ENCODE measurements around the gene SLC22A2. TPM values are rescaled to one million over a fixed set of nuclear protein-coding genes. Genes with fewer than 3 reads are reported as not detected.
A peak's percentile ranks its signal among the peaks of the same experiment; 100 is the strongest.

The SLC22A2 gene
- polyA plus RNA-seq, 4 donors, result 0.04 TPM; not detected in 3

DNA sequence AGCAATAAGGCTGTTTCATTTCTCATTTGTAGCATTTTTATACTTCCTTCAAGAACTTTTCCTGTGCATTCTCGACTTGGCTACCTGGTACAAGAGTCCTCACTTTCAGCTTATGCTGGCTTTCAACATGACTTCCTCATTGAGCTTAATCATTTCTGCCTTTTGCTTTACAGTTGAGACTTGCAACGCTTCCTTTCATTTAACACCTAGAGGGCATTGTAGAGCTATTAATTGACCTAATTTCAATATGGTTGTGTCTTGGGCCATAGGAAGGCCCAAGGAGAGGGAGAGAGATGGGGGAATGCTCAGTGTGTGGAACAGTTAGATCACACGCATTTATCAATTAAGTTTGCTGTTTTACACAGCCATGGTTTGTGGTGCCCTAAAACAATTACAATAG is 37.2 kb downstream of the SLC22A2 start:
- peaks cover 0 to 5% of the 10 kb centered on the region in 2 donors for H3K9me3 ChIP-seq (ENCODE audit: control insufficient read depth in 2 of 2, insufficient read depth in 1 of 2, low read depth in 1 of 2, low read length in 1 of 2)
- H3K4me3 ChIP-seq (ENCODE audit: low read depth in 1 of 3, low read length in 3 of 3), result no peak overlapping the region
- 2 to 26% (median 13%) methylated on average over 3 of the region's 3 CpGs for whole genome bisulfite sequencing, 3 donors
- H3K4me1 ChIP-seq (ENCODE audit: control insufficient read depth in 3 of 3, insufficient read depth in 2 of 3, low read depth in 1 of 3, low read length in 2 of 3), result peaks cover 0 to 15% (median 0%) of the 10 kb centered on the region in 3 donors
- FAIRE-seq, result no peak
- no peaks in the 10 kb centered on the region for H3K27me3 ChIP-seq (ENCODE audit: control insufficient read depth in 3 of 3, insufficient read depth in 3 of 3, low read length in 3 of 3)
- H3K27ac ChIP-seq (ENCODE audit: low read depth in 1 of 3, low read length in 2 of 3), result peak overlapping the region in 2 of 3 donors; percentile 45 to 63
- DNase-seq, result peak; percentile 80 to 89
- H3K36me3 ChIP-seq (ENCODE audit: control insufficient read depth in 3 of 3, insufficient read depth in 2 of 3, low read depth in 1 of 3, low read length in 3 of 3), result no peaks in the 10 kb centered on the region

DNA sequence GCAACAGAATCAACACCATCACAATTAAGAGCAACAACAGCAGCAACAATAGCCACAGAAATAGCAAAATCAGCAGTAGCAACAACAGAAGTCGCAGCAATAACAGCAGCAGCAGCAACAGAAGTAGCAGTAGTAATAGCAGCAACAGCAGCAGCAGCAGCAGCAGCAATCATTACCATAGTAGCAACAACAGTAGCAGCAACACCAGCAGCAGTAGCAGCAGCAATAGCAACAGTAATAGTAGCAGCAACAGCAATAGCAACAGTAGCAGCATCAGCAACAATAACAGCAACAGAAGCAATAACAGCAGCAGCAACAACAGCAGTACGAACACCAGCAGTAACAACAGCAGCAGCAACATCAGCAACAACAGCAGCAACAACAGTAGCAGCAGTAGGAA is 39.8 kb downstream of the SLC22A2 start:
- DNase-seq (no peak), FAIRE-seq (no peak)
- peaks cover 2 to 9% of the 10 kb centered on the region in 2 donors for H3K9me3 ChIP-seq (ENCODE audit: control insufficient read depth in 2 of 2, insufficient read depth in 1 of 2, low read depth in 1 of 2, low read length in 1 of 2)
- peaks cover 0 to 15% (median 0%) of the 10 kb centered on the region in 3 donors for H3K4me1 ChIP-seq (ENCODE audit: control insufficient read depth in 3 of 3, insufficient read depth in 2 of 3, low read depth in 1 of 3, low read length in 2 of 3)
- no peak overlapping the region for H3K4me3 ChIP-seq (ENCODE audit: low read depth in 1 of 3, low read length in 3 of 3)
- no peaks in the 10 kb centered on the region for H3K36me3 ChIP-seq (ENCODE audit: control insufficient read depth in 3 of 3, insufficient read depth in 2 of 3, low read depth in 1 of 3, low read length in 3 of 3)
- H3K27ac ChIP-seq (ENCODE audit: low read depth in 1 of 3, low read length in 2 of 3), result no peak overlapping the region
- 77 to 86% (median 82%) methylated on average over 2 of the region's 2 CpGs for WGBS, 3 donors
- H3K27me3 ChIP-seq (ENCODE audit: control insufficient read depth in 3 of 3, insufficient read depth in 3 of 3, low read length in 3 of 3), result no peaks in the 10 kb centered on the region

DNA sequence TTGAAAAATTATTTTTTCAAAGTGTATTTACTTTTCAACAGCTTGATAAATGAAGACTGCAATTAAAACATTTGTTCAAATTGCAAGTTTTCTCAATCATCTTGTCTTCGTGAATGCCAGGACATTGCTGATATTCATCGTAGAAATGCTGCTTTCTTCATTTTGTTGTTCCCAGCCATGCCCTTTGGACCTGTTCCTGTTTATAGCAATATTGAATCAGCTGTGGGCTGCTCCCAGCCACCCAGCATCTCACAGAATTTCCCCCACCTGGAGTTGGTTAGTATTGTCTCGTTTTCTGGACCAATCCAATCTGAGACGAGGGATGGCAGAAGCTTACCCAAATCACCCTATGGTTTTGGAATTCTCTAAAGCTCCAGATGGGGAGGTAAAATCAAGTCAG is 40.8 kb downstream of the SLC22A2 start:
- Histone ChIP-seq H3K27me3 (ENCODE audit: control insufficient read depth in 3 of 3, insufficient read depth in 3 of 3, low read length in 3 of 3) (no peaks in the 10 kb centered on the region), H3K9me3 (ENCODE audit: control insufficient read depth in 2 of 2, insufficient read depth in 1 of 2, low read depth in 1 of 2, low read length in 1 of 2) (peaks cover 2 to 9% of the 10 kb centered on the region in 2 donors), H3K4me3 (ENCODE audit: low read depth in 1 of 3, low read length in 3 of 3) (no peak overlapping the region), H3K4me1 (ENCODE audit: control insufficient read depth in 3 of 3, insufficient read depth in 2 of 3, low read depth in 1 of 3, low read length in 2 of 3) (peaks cover 0 to 15% (median 0%) of the 10 kb centered on the region in 3 donors), H3K36me3 (ENCODE audit: control insufficient read depth in 3 of 3, insufficient read depth in 2 of 3, low read depth in 1 of 3, low read length in 3 of 3) (no peaks in the 10 kb centered on the region), H3K27ac (ENCODE audit: low read depth in 1 of 3, low read length in 2 of 3) (no peak overlapping the region)
- DNase-seq (peak; percentile 12 to 34), FAIRE-seq (no peak)
- 17 to 60% (median 32%) methylated on average over 4 of the region's 4 CpGs for WGBS, 3 donors

DNA sequence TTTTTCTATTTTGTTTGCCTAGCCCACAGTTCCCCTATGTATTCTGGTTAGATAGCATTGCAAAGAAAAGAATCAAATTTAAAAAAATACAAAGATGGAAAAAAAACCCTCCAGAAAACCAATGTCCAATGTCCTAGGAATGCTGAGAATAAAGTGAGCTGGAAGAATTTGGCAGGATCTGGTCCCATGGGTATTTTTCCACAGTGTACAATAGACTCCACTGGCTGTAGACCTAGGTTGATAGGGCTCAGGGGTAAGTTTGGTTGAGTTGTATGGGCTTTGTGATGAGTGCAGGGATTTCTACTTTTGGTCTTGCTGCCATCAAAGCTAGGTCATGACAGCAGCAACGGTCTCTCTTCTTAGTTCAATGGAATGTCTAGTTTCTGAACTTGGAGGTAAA is 41.5 kb downstream of the SLC22A2 start:
- FAIRE-seq (no peak), DNase-seq (no peak)
- Histone ChIP-seq H3K27me3 (ENCODE audit: control insufficient read depth in 3 of 3, insufficient read depth in 3 of 3, low read length in 3 of 3) (no peaks in the 10 kb centered on the region), H3K27ac (ENCODE audit: low read depth in 1 of 3, low read length in 2 of 3) (no peak overlapping the region), H3K36me3 (ENCODE audit: control insufficient read depth in 3 of 3, insufficient read depth in 2 of 3, low read depth in 1 of 3, low read length in 3 of 3) (no peaks in the 10 kb centered on the region), H3K4me1 (ENCODE audit: control insufficient read depth in 3 of 3, insufficient read depth in 2 of 3, low read depth in 1 of 3, low read length in 2 of 3) (peaks cover 0 to 13% (median 0%) of the 10 kb centered on the region in 3 donors), H3K4me3 (ENCODE audit: low read depth in 1 of 3, low read length in 3 of 3) (no peak overlapping the region), H3K9me3 (ENCODE audit: control insufficient read depth in 2 of 2, insufficient read depth in 1 of 2, low read depth in 1 of 2, low read length in 1 of 2) (peaks cover 2 to 9% of the 10 kb centered on the region in 2 donors)
- 79 to 94% (median 82%) methylated on average over 1 of the region's 1 CpG for WGBS, 3 donors

DNA sequence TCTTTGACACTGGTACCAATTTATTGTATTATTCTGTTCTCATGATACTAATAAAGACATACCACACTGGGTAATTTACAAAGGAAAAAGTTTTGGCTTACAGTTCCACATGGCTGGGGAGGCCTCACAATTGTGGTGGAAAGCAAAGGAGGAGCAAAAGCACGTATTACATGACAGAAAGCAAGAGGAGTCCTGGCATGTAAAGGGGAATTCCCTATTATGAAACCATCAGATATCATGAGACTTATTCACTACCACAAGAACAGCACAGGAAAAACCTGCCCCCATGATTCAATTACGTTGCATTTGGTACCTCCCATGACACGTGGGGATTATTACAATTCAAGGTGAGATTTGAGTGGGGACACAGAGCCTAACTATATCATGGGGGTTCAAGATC is 43.4 kb downstream of the SLC22A2 start:
- H3K27me3 ChIP-seq (ENCODE audit: control insufficient read depth in 3 of 3, insufficient read depth in 3 of 3, low read length in 3 of 3), result no peaks in the 10 kb centered on the region
- peaks cover 2 to 9% of the 10 kb centered on the region in 2 donors for H3K9me3 ChIP-seq (ENCODE audit: control insufficient read depth in 2 of 2, insufficient read depth in 1 of 2, low read depth in 1 of 2, low read length in 1 of 2)
- H3K27ac ChIP-seq (ENCODE audit: low read depth in 1 of 3, low read length in 2 of 3), result no peak overlapping the region
- no peaks in the 10 kb centered on the region for H3K36me3 ChIP-seq (ENCODE audit: control insufficient read depth in 3 of 3, insufficient read depth in 2 of 3, low read depth in 1 of 3, low read length in 3 of 3)
- 30 to 43% (median 39%) methylated on average over 3 of the region's 3 CpGs for WGBS, 3 donors
- H3K4me1 ChIP-seq (ENCODE audit: control insufficient read depth in 3 of 3, insufficient read depth in 2 of 3, low read depth in 1 of 3, low read length in 2 of 3), result no peaks in the 10 kb centered on the region
- no peak for FAIRE-seq
- no peak for DNase-seq
- H3K4me3 ChIP-seq (ENCODE audit: low read depth in 1 of 3, low read length in 3 of 3), result no peak overlapping the region

- WGBS, 3 donors, result 84 to 92% (median 88%) methylated on average over 3 of the region's 3 CpGs
- Histone ChIP-seq H3K27me3 (ENCODE audit: control insufficient read depth in 3 of 3, insufficient read depth in 3 of 3, low read length in 3 of 3) (no peaks in the 10 kb centered on the region), H3K4me3 (ENCODE audit: low read depth in 1 of 3, low read length in 3 of 3) (no peak overlapping the region), H3K4me1 (ENCODE audit: control insufficient read depth in 3 of 3, insufficient read depth in 2 of 3, low read depth in 1 of 3, low read length in 2 of 3) (no peaks in the 10 kb centered on the region), H3K36me3 (ENCODE audit: control insufficient read depth in 3 of 3, insufficient read depth in 2 of 3, low read depth in 1 of 3, low read length in 3 of 3) (no peaks in the 10 kb centered on the region), H3K27ac (ENCODE audit: low read depth in 1 of 3, low read length in 2 of 3) (no peak overlapping the region), H3K9me3 (ENCODE audit: control insufficient read depth in 2 of 2, insufficient read depth in 1 of 2, low read depth in 1 of 2, low read length in 1 of 2) (peaks cover 0 to 17% of the 10 kb centered on the region in 2 donors)
- DNase-seq, result no peak
- FAIRE-seq, result no peak
Measured at GRCh38 chr6:160207618-160208017, 51.0 kb downstream of the SLC22A2 start.

GRCh38 chr6:160204710-160205109 is 53.9 kb downstream of the SLC22A2 start:
- FAIRE-seq, result no peak
- no peaks in the 10 kb centered on the region for H3K4me1 ChIP-seq (ENCODE audit: control insufficient read depth in 3 of 3, insufficient read depth in 2 of 3, low read depth in 1 of 3, low read length in 2 of 3)
- 70 to 81% (median 78%) methylated on average over 1 of the region's 1 CpG for WGBS, 3 donors
- DNase-seq, result no peak
- no peaks in the 10 kb centered on the region for H3K36me3 ChIP-seq (ENCODE audit: control insufficient read depth in 3 of 3, insufficient read depth in 2 of 3, low read depth in 1 of 3, low read length in 3 of 3)
- peaks cover 0 to 17% of the 10 kb centered on the region in 2 donors for H3K9me3 ChIP-seq (ENCODE audit: control insufficient read depth in 2 of 2, insufficient read depth in 1 of 2, low read depth in 1 of 2, low read length in 1 of 2)
- no peak overlapping the region for H3K4me3 ChIP-seq (ENCODE audit: low read depth in 1 of 3, low read length in 3 of 3)
- no peaks in the 10 kb centered on the region for H3K27me3 ChIP-seq (ENCODE audit: control insufficient read depth in 3 of 3, insufficient read depth in 3 of 3, low read length in 3 of 3)
- H3K27ac ChIP-seq (ENCODE audit: low read depth in 1 of 3, low read length in 2 of 3), result no peak overlapping the region

- Histone ChIP-seq H3K9me3 (ENCODE audit: control insufficient read depth in 2 of 2, insufficient read depth in 1 of 2, low read depth in 1 of 2, low read length in 1 of 2) (peaks cover 0 to 17% of the 10 kb centered on the region in 2 donors), H3K27me3 (ENCODE audit: control insufficient read depth in 3 of 3, insufficient read depth in 3 of 3, low read length in 3 of 3) (no peaks in the 10 kb centered on the region), H3K4me1 (ENCODE audit: control insufficient read depth in 3 of 3, insufficient read depth in 2 of 3, low read depth in 1 of 3, low read length in 2 of 3) (peaks cover 0 to 3% (median 0%) of the 10 kb centered on the region in 3 donors), H3K27ac (ENCODE audit: low read depth in 1 of 3, low read length in 2 of 3) (no peak overlapping the region), H3K4me3 (ENCODE audit: low read depth in 1 of 3, low read length in 3 of 3) (no peak overlapping the region), H3K36me3 (ENCODE audit: control insufficient read depth in 3 of 3, insufficient read depth in 2 of 3, low read depth in 1 of 3, low read length in 3 of 3) (no peaks in the 10 kb centered on the region)
- 76 to 80% (median 76%) methylated on average over 2 of the region's 2 CpGs for WGBS, 3 donors
- FAIRE-seq (no peak), DNase-seq (no peak)
Measured at GRCh38 chr6:160203953-160204352, 54.7 kb downstream of the SLC22A2 start.

DNA sequence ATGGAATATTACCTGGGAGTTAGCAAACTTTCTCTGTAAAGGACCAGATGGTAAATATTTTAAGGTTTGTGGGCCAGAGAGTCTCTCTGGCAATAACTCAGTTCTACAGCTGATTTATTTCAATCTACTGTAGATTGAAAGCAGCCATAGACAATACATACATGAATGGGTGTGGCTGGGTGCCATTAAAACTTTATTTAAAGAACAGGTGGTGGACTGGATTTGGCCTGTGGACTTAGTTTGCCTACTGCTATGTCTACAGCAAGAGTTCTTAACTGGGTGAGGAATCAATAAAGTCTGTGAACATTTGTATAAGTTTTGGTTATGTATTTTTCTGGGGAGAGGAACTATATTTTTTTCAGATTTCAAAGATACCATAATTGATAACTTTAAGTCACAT is 55.1 kb downstream of the SLC22A2 start:
- peaks cover 0 to 17% of the 10 kb centered on the region in 2 donors for H3K9me3 ChIP-seq (ENCODE audit: control insufficient read depth in 2 of 2, insufficient read depth in 1 of 2, low read depth in 1 of 2, low read length in 1 of 2)
- H3K27me3 ChIP-seq (ENCODE audit: control insufficient read depth in 3 of 3, insufficient read depth in 3 of 3, low read length in 3 of 3), result no peaks in the 10 kb centered on the region
- FAIRE-seq (no peak), DNase-seq (peak in 1 of 2 donors; percentile 30)
- no peak overlapping the region for H3K4me3 ChIP-seq (ENCODE audit: low read depth in 1 of 3, low read length in 3 of 3)
- no peaks in the 10 kb centered on the region for H3K36me3 ChIP-seq (ENCODE audit: control insufficient read depth in 3 of 3, insufficient read depth in 2 of 3, low read depth in 1 of 3, low read length in 3 of 3)
- no peak overlapping the region for H3K27ac ChIP-seq (ENCODE audit: low read depth in 1 of 3, low read length in 2 of 3)
- H3K4me1 ChIP-seq (ENCODE audit: control insufficient read depth in 3 of 3, insufficient read depth in 2 of 3, low read depth in 1 of 3, low read length in 2 of 3), result peaks cover 0 to 3% (median 0%) of the 10 kb centered on the region in 3 donors

All from small intestine (tissue), 7 donors.